Osteoblast (primary cell): Measurements from ENCODE around the gene DHX29. TPM values are rescaled to one million over a fixed set of nuclear protein-coding genes. Genes with fewer than 3 reads are reported as not detected.

ENCODE experiments used
- DNase-seq: peaks from one replicate; pipeline ENCODE4 v3.0.0; 2011; ENCODE audit warnings: low spot score, mixed read lengths; ENCODE audit not compliant: insufficient read length; ENCODE audit errors: missing footprints
- H2AFZ ChIP-seq: 2 replicates; pipeline ENCODE4 v1.6.0; 2011; ENCODE audit warnings: mild to moderate bottlenecking, low read length
- H3K27ac ChIP-seq: 2 replicates; pipeline ENCODE4 v1.5.1; 2011; ENCODE audit warnings: mild to moderate bottlenecking, low read depth, low read length, moderate library complexity
- H3K27me3 ChIP-seq: 2 replicates; pipeline ENCODE4 v1.6.0; 2012; ENCODE audit warnings: mild to moderate bottlenecking, control low read depth, inconsistent platforms, low read length, moderate library complexity; ENCODE audit not compliant: insufficient read depth
- H3K36me3 ChIP-seq: 2 replicates; pipeline ENCODE4 v1.5.1; 2011; ENCODE audit warnings: mild to moderate bottlenecking, low read length, control low read depth, moderate library complexity; ENCODE audit not compliant: insufficient read depth
- H3K4me1 ChIP-seq: 2 replicates; pipeline ENCODE4 v1.5.1; 2011; ENCODE audit warnings: mild to moderate bottlenecking, low read length, control low read depth, moderate library complexity; ENCODE audit not compliant: insufficient read depth
- H3K4me2 ChIP-seq: 2 replicates; pipeline ENCODE4 v1.6.0; 2011; ENCODE audit warnings: mild to moderate bottlenecking, low read length; ENCODE audit not compliant: insufficient read depth
- H3K4me3 ChIP-seq: fragments of 200-600 bp; sonication (generic); 3 replicates; pipeline ENCODE4 v1.5.1; 2012; ENCODE audit warnings: mild to moderate bottlenecking, low read length, inconsistent platforms; ENCODE audit not compliant: insufficient read depth
- H3K79me2 ChIP-seq: 2 replicates; pipeline ENCODE4 v1.6.0; 2012; ENCODE audit warnings: mild to moderate bottlenecking, low read length, control low read depth, inconsistent platforms; ENCODE audit not compliant: insufficient read depth
- H3K9me3 ChIP-seq: 2 replicates; pipeline ENCODE4 v1.5.1; 2011; ENCODE audit warnings: low read depth, low read length, control low read depth
- H4K20me1 ChIP-seq: 2 replicates; pipeline ENCODE4 v1.6.0; 2012; ENCODE audit warnings: mild to moderate bottlenecking, low read length, control low read depth; ENCODE audit not compliant: insufficient read depth
- CTCF ChIP-seq: IDR thresholded peaks from 2 replicates; pipeline ENCODE4 v1.5.1; 2011; ENCODE audit warnings: mild to moderate bottlenecking, low read depth, low read length, moderate library complexity; ENCODE audit errors: extremely low read depth
- total RNA-seq: library from RNA; depleted of rRNA; stranded (reverse); fragments of >200 nt; gene quantifications from 2 replicates; pipeline ENCODE4 v1.2.3, GENCODE V29; 2012

The DHX29 gene
- total RNA-seq, 1 donor, result 38.4 TPM

- H3K79me2 ChIP-seq, result no peaks in the 10 kb centered on the region
- no peak overlapping the region for H2AFZ ChIP-seq
- H3K4me3 ChIP-seq, result no peak overlapping the region
- peaks cover 50% of the 10 kb centered on the region for H3K36me3 ChIP-seq
- H3K9me3 ChIP-seq, result no peaks in the 10 kb centered on the region
- no peak overlapping the region for H3K4me2 ChIP-seq
- H4K20me1 ChIP-seq, result no peaks in the 10 kb centered on the region
- H3K27me3 ChIP-seq, result no peaks in the 10 kb centered on the region
- peaks cover 12% of the 10 kb centered on the region for H3K4me1 ChIP-seq
- no peak for TF ChIP-seq CTCF
- DNase-seq, result peak; percentile 50
- no peak overlapping the region for H3K27ac ChIP-seq
Observed at GRCh38 chr5:55276771-55277170, 30.7 kb downstream of the DHX29 start.

- H3K4me1 ChIP-seq, result no peaks in the 10 kb centered on the region
- no peaks in the 10 kb centered on the region for H3K79me2 ChIP-seq
- no peak for TF ChIP-seq CTCF
- no peaks in the 10 kb centered on the region for H3K9me3 ChIP-seq
- H2AFZ ChIP-seq, result no peak overlapping the region
- H3K4me2 ChIP-seq, result no peak overlapping the region
- H3K27ac ChIP-seq, result no peak overlapping the region
- no peaks in the 10 kb centered on the region for H3K27me3 ChIP-seq
- DNase-seq, result no peak
- peaks cover 58% of the 10 kb centered on the region for H3K36me3 ChIP-seq
- no peak overlapping the region for H3K4me3 ChIP-seq
- no peaks in the 10 kb centered on the region for H4K20me1 ChIP-seq
Observed at GRCh38 chr5:55258339-55258738, 49.2 kb downstream of the DHX29 start.

DNA sequence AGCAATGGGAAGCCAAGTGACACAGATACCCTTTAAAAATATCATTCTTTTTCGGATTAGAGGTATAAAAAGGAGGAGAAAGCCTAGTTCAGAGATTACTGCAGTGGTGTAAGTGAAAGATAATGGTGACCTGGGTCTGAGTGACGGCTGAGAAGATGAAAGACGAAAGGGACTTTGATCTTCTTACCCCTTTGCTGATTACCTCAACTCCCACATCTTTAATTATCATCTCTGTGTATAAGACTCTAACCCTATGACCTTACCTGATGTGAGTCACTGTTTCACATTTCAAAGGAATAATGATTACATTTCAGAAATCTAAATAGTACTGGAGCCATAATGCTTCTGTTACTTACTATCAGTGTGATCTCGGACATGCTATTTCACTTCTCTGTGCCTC lies 52.7 kb downstream of the DHX29 start:
- no peaks in the 10 kb centered on the region for H3K4me1 ChIP-seq
- H2AFZ ChIP-seq, result no peak overlapping the region
- DNase-seq, result no peak
- H3K27me3 ChIP-seq, result no peaks in the 10 kb centered on the region
- no peak for TF ChIP-seq CTCF
- H3K27ac ChIP-seq, result no peak overlapping the region
- peaks cover 35% of the 10 kb centered on the region for H3K36me3 ChIP-seq
- H3K9me3 ChIP-seq, result no peaks in the 10 kb centered on the region
- H4K20me1 ChIP-seq, result no peaks in the 10 kb centered on the region
- H3K4me2 ChIP-seq, result no peak overlapping the region
- H3K79me2 ChIP-seq, result no peaks in the 10 kb centered on the region
- no peak overlapping the region for H3K4me3 ChIP-seq

DNA sequence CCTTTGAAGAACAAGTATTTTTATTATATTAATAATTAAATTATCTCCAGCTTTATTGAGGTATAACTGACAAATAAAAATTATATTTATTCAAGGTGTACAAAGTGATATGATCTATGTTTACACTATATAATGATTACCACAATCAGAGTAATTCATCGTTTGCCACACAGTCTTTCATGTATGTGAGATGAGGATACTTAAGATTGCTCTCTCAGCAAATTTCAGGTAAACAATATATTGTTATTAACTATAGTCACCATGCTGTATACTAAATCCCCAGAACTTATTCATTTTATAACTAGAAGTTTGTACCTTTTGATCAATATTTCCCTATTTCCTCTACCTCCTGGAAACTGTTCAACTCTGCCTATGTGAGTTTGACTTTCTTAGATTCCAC lies 57.4 kb downstream of the DHX29 start:
- TF ChIP-seq CTCF, result no peak
- Histone ChIP-seq H3K79me2 (no peaks in the 10 kb centered on the region), H3K4me2 (no peak overlapping the region), H3K4me3 (no peak overlapping the region), H3K9me3 (no peaks in the 10 kb centered on the region), H3K4me1 (no peaks in the 10 kb centered on the region), H4K20me1 (no peaks in the 10 kb centered on the region), H3K36me3 (no peaks in the 10 kb centered on the region), H2AFZ (no peak overlapping the region), H3K27me3 (no peaks in the 10 kb centered on the region), H3K27ac (no peak overlapping the region)
- DNase-seq, result no peak
